ENCODE results near the gene GXYLT1.

DNA sequence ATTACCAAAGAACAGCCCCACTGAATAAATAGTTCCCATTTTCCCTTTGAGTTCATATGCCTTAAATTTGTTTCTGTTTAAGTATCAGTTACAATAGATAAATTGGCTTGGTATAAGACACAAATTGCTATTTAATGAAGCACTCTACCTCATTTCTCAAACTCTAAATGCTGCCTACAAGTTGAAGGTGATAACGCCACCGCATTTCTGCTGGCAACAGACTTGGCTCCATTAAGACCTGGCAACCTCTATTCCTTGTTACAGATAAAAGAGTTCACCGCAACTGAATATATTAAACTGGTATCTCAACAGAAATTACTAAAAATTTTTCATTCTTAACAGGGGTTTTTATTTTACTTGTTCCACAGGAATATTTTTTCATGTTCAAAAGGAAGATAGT is 35.6 kb downstream of the GXYLT1 start:
- TF ChIP-seq, protein P1, sequence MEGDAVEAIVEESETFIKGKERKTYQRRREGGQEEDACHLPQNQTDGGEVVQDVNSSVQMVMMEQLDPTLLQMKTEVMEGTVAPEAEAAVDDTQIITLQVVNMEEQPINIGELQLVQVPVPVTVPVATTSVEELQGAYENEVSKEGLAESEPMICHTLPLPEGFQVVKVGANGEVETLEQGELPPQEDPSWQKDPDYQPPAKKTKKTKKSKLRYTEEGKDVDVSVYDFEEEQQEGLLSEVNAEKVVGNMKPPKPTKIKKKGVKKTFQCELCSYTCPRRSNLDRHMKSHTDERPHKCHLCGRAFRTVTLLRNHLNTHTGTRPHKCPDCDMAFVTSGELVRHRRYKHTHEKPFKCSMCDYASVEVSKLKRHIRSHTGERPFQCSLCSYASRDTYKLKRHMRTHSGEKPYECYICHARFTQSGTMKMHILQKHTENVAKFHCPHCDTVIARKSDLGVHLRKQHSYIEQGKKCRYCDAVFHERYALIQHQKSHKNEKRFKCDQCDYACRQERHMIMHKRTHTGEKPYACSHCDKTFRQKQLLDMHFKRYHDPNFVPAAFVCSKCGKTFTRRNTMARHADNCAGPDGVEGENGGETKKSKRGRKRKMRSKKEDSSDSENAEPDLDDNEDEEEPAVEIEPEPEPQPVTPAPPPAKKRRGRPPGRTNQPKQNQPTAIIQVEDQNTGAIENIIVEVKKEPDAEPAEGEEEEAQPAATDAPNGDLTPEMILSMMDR (conservative IDR thresholded peaks at IDR 0.05; ENCODE audit: low read length), result no peak
- TF ChIP-seq EZH2phosphoT487 (IDR thresholded peaks at IDR 0.05; ENCODE audit: borderline replicate concordance), result no peak
